ENCODE data around the gene ATG16L2. TPM values are rescaled to one million over a fixed set of nuclear protein-coding genes. Genes with fewer than 3 reads are reported as not detected.
"Not testable (repeated sequence)": the region's sequence is repeated elsewhere in the genome, so short reads cannot be mapped to it uniquely, and the experiment has no call there.

ATG16L2 gene
- polyA plus RNA-seq, 4 donors = 17.0 to 51.1 (median 34.4) TPM

- peak; percentile 79 to 88 (median 84) for DNase-seq (ENCODE audit: low read depth in 4 of 4, low spot score in 2 of 4)
Measured at GRCh38 chr11:72821920-72822799, 7.9 kb downstream of the ATG16L2 start.

GRCh38 chr11:72823105-72823804 lies 9.0 kb downstream of the ATG16L2 start:
- no peak for DNase-seq (ENCODE audit: low read depth in 4 of 4, low spot score in 2 of 4)

GRCh38 chr11:72824020-72824419 lies 9.8 kb downstream of the ATG16L2 start:
- DNase-seq (ENCODE audit: low read depth in 4 of 4, low spot score in 2 of 4) = no peak

GRCh38 chr11:72824811-72825505 lies 10.7 kb downstream of the ATG16L2 start:
- no peak for DNase-seq (ENCODE audit: low read depth in 4 of 4, low spot score in 2 of 4)

GRCh38 chr11:72825661-72826060 lies 11.4 kb downstream of the ATG16L2 start:
- DNase-seq (ENCODE audit: low read depth in 4 of 4, low spot score in 2 of 4) = no peak

GRCh38 chr11:72826191-72826941 lies 12.2 kb downstream of the ATG16L2 start:
- no peak for DNase-seq (ENCODE audit: low read depth in 4 of 4, low spot score in 2 of 4)

GRCh38 chr11:72826942-72827480 lies 12.8 kb downstream of the ATG16L2 start:
- DNase-seq (ENCODE audit: low read depth in 4 of 4, low spot score in 2 of 4) = no peak

GRCh38 chr11:72827656-72828055 lies 13.4 kb downstream of the ATG16L2 start:
- DNase-seq (ENCODE audit: low read depth in 4 of 4, low spot score in 2 of 4) = not testable (repeated sequence)

- DNase-seq (ENCODE audit: low read depth in 4 of 4, low spot score in 2 of 4) = no peak
Measured at GRCh38 chr11:72828081-72828567, 13.9 kb downstream of the ATG16L2 start.

GRCh38 chr11:72828692-72829101 lies 14.5 kb downstream of the ATG16L2 start:
- DNase-seq (ENCODE audit: low read depth in 4 of 4, low spot score in 2 of 4) = no peak

GRCh38 chr11:72829178-72829577 lies 15.0 kb downstream of the ATG16L2 start:
- no peak for DNase-seq (ENCODE audit: low read depth in 4 of 4, low spot score in 2 of 4)

GRCh38 chr11:72829884-72830533 lies 15.8 kb downstream of the ATG16L2 start:
- DNase-seq (ENCODE audit: low read depth in 4 of 4, low spot score in 2 of 4) = no peak

- DNase-seq (ENCODE audit: low read depth in 4 of 4, low spot score in 2 of 4) = peak in 1 of 4 donors; percentile 81
Measured at GRCh38 chr11:72831521-72832300, 17.5 kb downstream of the ATG16L2 start.

- no peak for DNase-seq (ENCODE audit: low read depth in 4 of 4, low spot score in 2 of 4)
Measured at GRCh38 chr11:72832301-72833082, 18.3 kb downstream of the ATG16L2 start.

- no peak for DNase-seq (ENCODE audit: low read depth in 4 of 4, low spot score in 2 of 4)
Measured at GRCh38 chr11:72833083-72833733, 19.0 kb downstream of the ATG16L2 start.

GRCh38 chr11:72833811-72834493 lies 19.7 kb downstream of the ATG16L2 start:
- peak in 1 of 4 donors; percentile 71 for DNase-seq (ENCODE audit: low read depth in 4 of 4, low spot score in 2 of 4)

- DNase-seq (ENCODE audit: low read depth in 4 of 4, low spot score in 2 of 4) = no peak
Measured at GRCh38 chr11:72834905-72835304, 20.7 kb downstream of the ATG16L2 start.

All from left renal cortex interstitium (tissue), 4 donors.